AG09309 (cell line): ENCODE measurements around the gene SH3PXD2A.

ENCODE experiments used
- DNase-seq: peaks from one replicate; pipeline ENCODE4 v3.0.0-alpha.2; 2010; ENCODE audit warnings: low read depth
- H3K4me3 ChIP-seq: 2 replicates; pipeline ENCODE4 v1.5.1; 2011; ENCODE audit warnings: mild to moderate bottlenecking, low read depth, low read length, moderate library complexity; ENCODE audit not compliant: control insufficient read depth
- CTCF ChIP-seq: IDR thresholded peaks from 2 replicates; pipeline ENCODE4 v1.5.1; 2011; ENCODE audit warnings: mild to moderate bottlenecking, low read depth, low read length, inconsistent platforms; ENCODE audit not compliant: insufficient read depth, control insufficient read depth; ENCODE audit errors: missing control alignments

The SH3PXD2A gene

DNA sequence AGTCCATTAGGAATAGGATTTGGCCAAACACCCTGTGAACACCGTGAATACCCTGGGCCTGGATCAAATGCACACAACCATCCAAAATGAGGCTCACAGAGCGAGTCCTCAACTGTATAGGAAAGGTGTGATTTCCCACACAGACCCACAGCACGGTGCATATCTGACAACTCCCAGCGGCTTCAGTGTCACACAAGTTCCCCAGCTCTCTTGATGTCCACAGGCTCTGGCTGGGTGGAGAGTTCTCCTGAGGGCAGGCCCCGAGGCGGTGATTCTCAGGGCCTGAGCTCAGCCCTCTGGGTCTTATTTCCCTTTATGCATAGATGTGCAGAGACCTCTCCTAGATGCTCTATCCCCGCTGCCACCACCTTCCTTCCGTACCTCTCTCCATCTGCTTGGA lies 64.1 kb downstream of the SH3PXD2A start:
- H3K4me3 ChIP-seq: no peak overlapping the region
- TF ChIP-seq CTCF: no peak
- DNase-seq: no peak

DNA sequence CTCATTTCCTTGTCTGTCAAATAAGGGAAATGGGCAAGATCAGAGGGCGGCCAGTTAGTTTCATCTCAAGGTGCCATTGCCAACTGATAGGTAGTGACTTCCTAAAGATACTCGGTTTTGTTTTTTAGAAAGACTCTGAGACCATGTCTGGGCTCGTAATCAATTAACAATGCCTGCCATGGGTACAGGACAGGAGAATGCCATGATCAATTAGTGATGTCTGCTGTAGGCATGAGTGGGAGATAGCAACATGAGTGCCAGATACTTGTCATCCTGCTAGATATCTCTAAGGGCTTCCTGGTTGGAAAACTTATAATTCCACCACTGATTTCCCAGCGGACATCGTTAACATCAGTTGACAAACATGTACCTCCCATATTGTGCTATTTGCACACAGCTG lies 64.8 kb downstream of the SH3PXD2A start:
- H3K4me3 ChIP-seq: no peak overlapping the region
- DNase-seq: no peak
- no peak for TF ChIP-seq CTCF

DNA sequence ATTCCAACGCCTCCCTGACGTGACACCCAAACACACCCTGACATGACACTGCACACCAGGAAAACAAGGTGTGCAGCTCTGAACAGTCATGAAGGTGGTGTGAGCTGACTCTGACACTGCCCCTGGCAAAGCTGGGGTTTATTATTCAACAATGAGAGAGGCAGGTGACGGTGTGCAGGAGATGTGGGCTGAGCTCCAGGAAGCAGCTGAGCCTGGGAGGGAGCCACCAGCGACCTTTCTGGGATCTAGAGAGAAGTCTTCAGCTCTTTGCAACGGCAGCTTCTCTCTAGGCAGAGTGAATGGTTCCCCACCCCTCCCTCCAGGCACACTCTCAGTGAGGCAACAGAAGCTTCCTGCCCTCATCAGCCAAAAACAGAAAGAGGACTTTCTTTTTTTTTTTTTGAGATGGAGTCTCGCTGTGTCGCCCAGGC lies 65.6 kb downstream of the SH3PXD2A start:
- TF ChIP-seq CTCF: no peak
- no peak for DNase-seq
- no peak overlapping the region for H3K4me3 ChIP-seq

- DNase-seq: no peak
- no peak for TF ChIP-seq CTCF
- H3K4me3 ChIP-seq: no peak overlapping the region
These were observed 66.2 kb downstream of the SH3PXD2A start for GRCh38 chr10:103789161-103789560.

GRCh38 chr10:103787331-103787730 lies 68.0 kb downstream of the SH3PXD2A start:
- no peak for DNase-seq
- TF ChIP-seq CTCF: no peak
- H3K4me3 ChIP-seq: no peak overlapping the region

DNA sequence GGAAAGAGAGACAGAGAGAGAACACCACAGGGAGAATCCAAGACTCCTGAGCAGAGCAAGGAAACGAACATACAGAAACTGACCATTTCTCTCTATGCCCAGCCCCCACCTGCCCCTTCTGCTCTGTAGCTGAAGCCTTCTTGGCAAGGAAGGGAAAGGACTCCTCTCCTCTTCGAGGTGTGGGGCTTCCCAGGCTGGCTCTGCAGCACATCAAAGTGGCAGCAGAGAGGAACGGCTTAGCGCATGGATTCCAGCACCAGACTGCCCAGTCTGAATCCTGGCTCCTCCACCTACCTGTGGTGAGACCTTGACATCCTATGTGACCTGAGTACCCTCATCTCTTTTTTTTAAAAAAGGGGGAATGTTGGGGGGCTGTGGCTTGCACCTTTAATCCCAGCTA lies 69.4 kb downstream of the SH3PXD2A start:
- no peak overlapping the region for H3K4me3 ChIP-seq
- no peak for TF ChIP-seq CTCF
- DNase-seq: no peak
